Prostate gland (tissue), 2 donors: ENCODE results near the gene ERCC5. TPM values are rescaled to one million over a fixed set of nuclear protein-coding genes. Genes with fewer than 3 reads are reported as not detected.

Source experiments
- DNase-seq: peaks from one replicate; pipeline ENCODE4 v3.0.0-alpha.2; 2019; ENCODE audit warnings: low spot score
- H3K27ac ChIP-seq, 2 donors: fragments of 200-600 bp; sonication (generic); 2 replicates each; pipeline ENCODE4 v1.5.1; 2017 to 2019
- H3K27me3 ChIP-seq: fragments of 200-600 bp; sonication (generic); replicated peaks from 2 replicates; pipeline ENCODE4 v1.5.1; 2019; ENCODE audit not compliant: insufficient read depth
- H3K36me3 ChIP-seq, 2 donors: fragments of 200-600 bp; sonication (generic); 1 replicate in 1 of 2; 2 replicates in 1 of 2; pipeline versions ENCODE4 v1.5.1 to v1.8.1; 2017 to 2019
- H3K4me1 ChIP-seq: fragments of 200-600 bp; sonication (generic); replicated peaks from 2 replicates; pipeline ENCODE4 v1.5.1; 2019
- H3K4me3 ChIP-seq, 2 donors: fragments of 200-600 bp; sonication (generic); 2 replicates each; pipeline ENCODE4 v1.5.1; 2017 to 2019
- H3K9me3 ChIP-seq: fragments of 200-600 bp; sonication (generic); 2 replicates; pipeline ENCODE4 v1.5.1; 2017
- CTCF ChIP-seq, 4 experiments: fragments of 200-600 bp in 2 of 4; fragments of 450-650 bp in 2 of 4; sonication (generic) in 2 of 4; IDR thresholded peaks; 1 replicate in 3 of 4; 2 replicates in 1 of 4; pipeline ENCODE4 v1.5.1; 2016 to 2019; ENCODE audit warnings: antibody characterized with exemption in 4 of 4, mild to moderate bottlenecking in 2 of 4, moderate library complexity in 2 of 4
- POLR2A ChIP-seq: fragments of 450-650 bp; IDR thresholded peaks from one replicate; pipeline ENCODE4 v1.6.1; 2016; ENCODE audit warnings: antibody characterized with exemption, mild to moderate bottlenecking
- POLR2AphosphoS5 ChIP-seq: sonication (generic); formaldehyde crosslinking; IDR thresholded peaks from one replicate; pipeline ENCODE4 v1.6.1; 2017; ENCODE audit warnings: antibody characterized with exemption
- WGBS: methylation state at CpG from one replicate; pipeline ENCODE4 v1.1.5; 2018; 5-methylcytosine and 5-hydroxymethylcytosine counted together
- intact Hi-C: fragments of 100-400 bp; cut with DNase I; formaldehyde crosslinking; loops from one replicate; pipeline ENCODE4 v1.14.2; 2022
- total RNA-seq, 2 donors: library from RNA; depleted of rRNA; stranded (reverse); fragments of >200 nt; gene quantifications; one replicate each; pipeline ENCODE4 v1.1.0, GENCODE V29; 2016

ERCC5 gene
- total RNA-seq, 2 donors from 2014 or later: 60.9 to 72.7 TPM

DNA sequence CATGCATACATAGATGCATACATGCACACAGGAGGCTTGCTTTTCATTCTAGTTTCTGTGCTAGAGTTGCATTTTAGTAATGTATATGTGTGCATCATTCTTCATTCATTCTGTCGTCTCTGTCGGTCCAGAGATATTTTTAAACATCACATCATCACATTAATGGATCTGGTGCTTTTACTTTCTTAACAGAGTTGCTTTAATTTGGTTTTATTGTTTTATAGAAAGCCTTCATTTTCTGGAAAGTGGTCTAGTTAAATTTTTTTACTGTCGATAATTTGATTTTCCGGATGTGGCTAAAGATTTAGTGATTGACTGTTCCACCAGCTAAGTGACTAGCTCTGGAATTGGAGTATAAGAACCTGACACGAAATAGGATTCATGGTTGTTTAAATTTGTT, 30.0 kb upstream of the ERCC5 start:
- no peak for DNase-seq
- Histone ChIP-seq H3K27me3 (no peaks in the 10 kb centered on the region), H3K36me3 (no peaks in the 10 kb centered on the region), H3K4me3 (no peak overlapping the region), H3K4me1 (no peaks in the 10 kb centered on the region), H3K27ac (no peak overlapping the region), H3K9me3 (no peaks in the 10 kb centered on the region)
- intact Hi-C loops: no loop called here
- 92% methylated on average over 5 of the region's 5 CpGs for WGBS
- TF ChIP-seq POLR2AphosphoS5: no peak

DNA sequence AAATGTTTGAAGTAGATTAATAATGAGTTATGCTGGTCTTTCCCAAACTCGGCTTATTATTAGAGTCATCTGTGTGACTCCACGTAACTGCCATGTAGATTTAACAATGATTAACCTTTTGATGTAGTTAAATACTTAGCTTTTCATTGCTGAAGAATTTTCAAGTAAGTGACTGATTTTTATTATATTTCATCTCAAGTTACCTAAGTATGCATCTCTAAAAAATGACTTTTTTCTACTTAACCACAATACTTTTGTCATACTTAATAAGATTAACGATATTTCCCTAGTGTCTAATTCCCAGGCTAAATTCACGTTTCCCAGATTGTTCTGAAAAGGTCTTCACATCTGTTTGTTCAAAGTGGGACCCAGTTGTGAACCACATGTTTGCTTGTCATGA, 29.1 kb upstream of the ERCC5 start:
- intact Hi-C loops: no loop called here
- Histone ChIP-seq H3K36me3 (no peaks in the 10 kb centered on the region), H3K27me3 (no peaks in the 10 kb centered on the region), H3K27ac (no peak overlapping the region), H3K4me1 (no peaks in the 10 kb centered on the region), H3K9me3 (no peaks in the 10 kb centered on the region), H3K4me3 (no peak overlapping the region)
- WGBS: 74% methylated on average over 4 of the region's 4 CpGs
- TF ChIP-seq POLR2AphosphoS5 (no peak), POLR2A (no peak), CTCF (IDR thresholded peaks at IDR 0.05) (no peak)
- no peak for DNase-seq

DNA sequence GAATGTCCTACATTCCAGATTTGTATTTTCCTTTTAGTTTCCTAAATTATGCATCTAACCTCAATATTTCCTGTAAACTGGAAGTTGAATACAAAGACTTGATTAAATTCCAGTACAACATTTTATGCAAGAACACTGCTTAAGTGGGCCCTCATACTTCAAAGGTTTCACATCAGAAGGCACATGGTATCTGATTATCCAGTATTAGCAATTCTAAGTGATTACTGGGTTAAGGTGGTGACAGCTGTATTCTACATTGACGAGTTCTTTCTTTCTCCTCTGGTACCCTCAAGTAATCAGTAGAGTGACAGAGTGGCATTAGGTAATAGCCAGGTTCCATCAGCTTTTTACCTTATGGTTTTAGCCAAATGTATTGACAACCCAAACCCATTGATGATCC, 28.6 kb upstream of the ERCC5 start:
- Histone ChIP-seq H3K27ac (no peak overlapping the region), H3K27me3 (no peaks in the 10 kb centered on the region), H3K9me3 (no peaks in the 10 kb centered on the region), H3K4me3 (no peak overlapping the region), H3K36me3 (no peaks in the 10 kb centered on the region), H3K4me1 (no peaks in the 10 kb centered on the region)
- no peak for DNase-seq
- WGBS: 93% methylated on average over 1 of the region's 1 CpG
- intact Hi-C loops: no loop called here
- TF ChIP-seq POLR2A (no peak), POLR2AphosphoS5 (no peak), CTCF (IDR thresholded peaks at IDR 0.05) (no peak)

- DNase-seq: no peak
- no peak overlapping the region for H3K4me3 ChIP-seq
- TF ChIP-seq CTCF (IDR thresholded peaks at IDR 0.05) (no peak), POLR2A (no peak), POLR2AphosphoS5 (no peak)
- H3K4me1 ChIP-seq: no peaks in the 10 kb centered on the region
- intact Hi-C loops: no loop called here
- no peaks in the 10 kb centered on the region for H3K36me3 ChIP-seq
- no peaks in the 10 kb centered on the region for H3K9me3 ChIP-seq
- H3K27ac ChIP-seq: no peak overlapping the region
- H3K27me3 ChIP-seq: no peaks in the 10 kb centered on the region
Observed at GRCh38 chr13:102817907-102818306, 27.9 kb upstream of the ERCC5 start.

DNA sequence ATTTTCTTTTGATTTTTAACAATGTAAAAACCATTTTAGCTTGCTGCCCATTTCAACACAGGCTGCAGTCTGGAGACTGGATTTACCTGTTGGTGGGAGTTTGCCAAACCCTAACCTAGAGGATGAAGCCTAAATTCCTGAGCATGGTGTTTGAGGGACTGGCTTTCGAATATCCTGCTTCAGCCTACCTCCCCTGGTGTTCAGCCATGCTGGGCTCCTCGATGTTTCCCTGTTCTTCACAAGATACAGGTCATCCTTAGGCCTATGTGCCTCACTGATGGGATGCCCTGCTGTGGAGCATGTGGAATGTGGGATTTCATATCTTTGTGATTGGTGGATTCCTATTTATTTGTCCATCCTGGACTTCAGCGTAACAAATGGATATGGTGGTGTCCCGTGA, 20.4 kb upstream of the ERCC5 start:
- H3K27me3 ChIP-seq: no peaks in the 10 kb centered on the region
- WGBS: 98% methylated on average over 4 of the region's 4 CpGs
- H3K4me3 ChIP-seq: no peak overlapping the region
- no peaks in the 10 kb centered on the region for H3K9me3 ChIP-seq
- H3K27ac ChIP-seq: no peak overlapping the region
- no peaks in the 10 kb centered on the region for H3K4me1 ChIP-seq
- TF ChIP-seq CTCF (IDR thresholded peaks at IDR 0.05): no peak
- TF ChIP-seq POLR2A: no peak
- no peak for TF ChIP-seq POLR2AphosphoS5
- DNase-seq: no peak
- intact Hi-C loops: no loop called here
- H3K36me3 ChIP-seq: no peaks in the 10 kb centered on the region
